ENCODE data around the gene ATRN. TPM values are rescaled to one million over a fixed set of nuclear protein-coding genes. Genes with fewer than 3 reads are reported as not detected.
"Not testable (repeated sequence)": the region's sequence is repeated elsewhere in the genome, so short reads cannot be mapped to it uniquely, and the experiment has no call there.

Gene ATRN
- total RNA-seq, 1 donor from 2014 or later, result 63.8 TPM

DNA sequence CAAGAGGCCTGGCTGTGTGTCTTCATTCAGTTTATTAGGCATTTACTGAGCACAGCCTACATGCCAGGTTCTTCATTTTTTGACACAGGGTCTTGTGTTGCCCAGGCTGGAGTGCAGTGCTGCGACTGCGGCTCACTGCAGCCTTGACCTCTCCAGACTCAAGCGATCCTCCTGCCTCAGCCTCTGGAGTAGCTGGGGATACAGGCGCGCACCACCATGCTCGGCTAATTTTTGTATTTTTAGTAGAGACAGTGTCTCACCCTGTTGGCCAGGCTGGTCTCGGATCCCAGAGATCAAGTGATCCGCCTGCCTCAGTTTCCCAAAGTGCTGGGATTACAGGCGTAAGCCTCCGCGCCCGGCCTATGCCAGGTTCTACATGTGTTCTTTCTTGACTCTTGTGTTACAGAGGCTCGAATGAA, 601 bp upstream of the ATRN start:
- DNase-seq, result no peak

DNA sequence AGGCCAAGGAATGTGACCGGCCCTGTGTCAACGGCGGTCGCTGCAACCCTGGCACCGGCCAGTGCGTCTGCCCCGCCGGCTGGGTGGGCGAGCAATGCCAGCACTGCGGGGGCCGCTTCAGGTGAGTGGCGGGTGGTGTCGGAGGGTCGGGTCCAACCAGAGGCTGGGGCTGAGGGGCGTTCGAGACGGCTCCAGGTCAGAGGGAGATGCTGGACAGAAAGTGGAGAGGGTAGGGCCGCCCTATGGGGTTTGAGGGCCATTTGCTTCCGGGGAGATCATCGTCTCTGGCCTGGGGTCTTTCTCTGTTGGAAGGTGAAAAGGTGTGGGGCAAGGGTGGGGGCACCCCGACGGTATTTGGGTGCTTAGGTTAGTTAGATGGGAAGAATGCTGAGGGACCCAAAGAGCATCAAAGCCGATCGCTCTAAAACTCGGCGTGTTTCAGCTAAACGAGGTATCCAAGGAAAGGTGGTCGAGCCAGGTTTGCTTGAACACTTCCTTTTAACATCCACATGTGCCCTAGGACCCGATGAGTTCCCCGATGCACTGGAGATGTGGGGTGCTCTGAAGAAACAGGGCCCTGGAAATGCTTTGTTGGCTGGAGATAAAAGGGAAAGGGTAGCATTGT, 691 bp downstream of the ATRN start:
- no peak for DNase-seq

DNA sequence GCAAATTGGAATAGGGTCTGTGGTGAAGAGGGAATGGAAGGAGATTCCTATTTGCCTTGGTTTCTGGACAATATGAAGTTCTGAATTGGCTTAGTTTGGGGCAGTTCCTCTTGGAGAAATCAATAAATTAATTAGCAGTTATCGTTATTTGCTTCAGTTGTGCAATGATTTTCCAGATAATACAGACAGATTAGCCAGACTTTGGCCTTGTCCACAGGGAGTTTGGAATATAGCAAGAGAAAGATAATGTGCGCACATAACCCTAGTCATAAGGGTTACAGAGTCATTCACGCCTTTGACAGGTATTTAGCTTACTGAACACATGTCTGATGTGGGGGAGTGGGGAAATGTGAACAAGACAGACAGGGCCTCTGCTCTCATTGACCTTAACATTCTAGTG, 1.3 kb downstream of the ATRN start:
- DNase-seq, result no peak

DNA sequence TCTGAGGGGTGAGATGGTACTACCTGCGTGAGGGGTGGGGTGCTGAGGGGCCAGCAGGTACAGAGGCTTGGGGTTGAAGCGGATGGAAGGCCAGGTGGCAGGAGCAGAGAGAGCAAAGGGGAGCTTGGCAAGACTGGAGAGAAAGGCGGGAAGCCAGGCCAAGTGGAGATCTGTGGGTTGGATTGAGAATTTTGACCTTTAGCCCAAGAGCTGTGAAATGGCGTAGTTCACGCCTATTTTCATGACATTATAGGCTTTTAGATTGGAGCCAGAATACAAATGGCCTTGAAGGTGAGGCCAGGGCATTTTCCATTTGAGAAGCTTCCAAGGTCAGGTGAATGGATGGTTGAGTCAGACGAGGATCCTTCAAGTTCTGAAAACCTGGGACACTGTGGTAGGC, 2.5 kb downstream of the ATRN start:
- DNase-seq, result no peak

DNA sequence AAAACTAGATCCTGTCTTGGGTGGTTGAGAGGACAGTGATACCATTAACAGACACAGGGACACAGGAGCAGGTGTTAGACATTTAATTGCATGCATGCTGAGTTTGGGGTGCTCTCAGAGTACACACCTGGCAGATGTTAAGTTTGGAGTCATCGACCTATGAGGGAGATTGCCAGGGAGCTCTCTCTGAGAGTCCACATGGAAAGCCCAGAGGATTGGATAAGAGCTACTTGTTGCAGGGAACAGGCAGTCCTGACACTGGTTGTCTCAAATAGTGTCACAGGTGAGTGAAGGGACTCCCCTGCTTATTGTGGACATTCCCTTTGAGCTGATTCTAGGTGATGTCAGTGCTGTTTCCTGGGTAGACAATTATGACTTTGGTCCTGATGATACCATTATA, 3.1 kb downstream of the ATRN start:
- no peak for DNase-seq

DNA sequence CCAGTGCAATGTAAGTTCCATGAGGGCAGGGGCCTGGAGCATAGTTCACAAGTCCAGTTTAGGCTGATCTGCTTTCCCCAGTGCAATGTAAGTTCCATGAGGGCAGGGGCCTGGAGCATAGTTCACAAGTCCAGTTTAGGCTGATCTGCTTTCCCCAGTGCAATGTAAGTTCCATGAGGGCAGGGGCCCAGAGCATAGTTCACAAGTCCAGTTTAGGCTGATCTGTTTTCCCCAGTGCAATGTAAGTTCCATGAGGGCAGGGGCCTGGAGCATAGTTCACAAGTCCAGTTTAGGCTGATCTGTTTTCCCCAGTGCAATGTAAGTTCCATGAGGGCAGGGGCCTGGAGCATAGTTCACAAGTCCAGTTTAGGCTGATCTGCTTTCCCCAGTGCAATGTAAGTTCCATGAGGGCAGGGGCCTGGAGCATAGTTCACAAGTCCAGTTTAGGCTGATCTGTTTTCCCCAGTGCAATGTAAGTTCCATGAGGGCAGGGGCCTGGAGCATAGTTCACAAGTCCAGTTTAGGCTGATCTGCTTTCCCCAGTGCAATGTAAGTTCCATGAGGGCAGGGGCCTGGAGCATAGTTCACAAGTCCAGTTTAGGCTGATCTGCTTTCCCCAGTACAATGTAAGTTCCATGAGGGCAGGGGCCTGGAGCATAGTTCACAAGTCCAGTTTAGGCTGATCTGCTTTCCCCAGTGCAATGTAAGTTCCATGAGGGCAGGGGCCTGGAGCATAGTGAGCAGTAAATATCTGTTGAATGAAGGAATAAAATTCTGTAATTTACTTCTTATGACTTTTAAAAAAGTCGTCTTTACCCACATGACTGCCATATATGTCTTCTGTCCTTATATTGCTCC, 6.4 kb downstream of the ATRN start:
- not testable (repeated sequence) for DNase-seq

DNA sequence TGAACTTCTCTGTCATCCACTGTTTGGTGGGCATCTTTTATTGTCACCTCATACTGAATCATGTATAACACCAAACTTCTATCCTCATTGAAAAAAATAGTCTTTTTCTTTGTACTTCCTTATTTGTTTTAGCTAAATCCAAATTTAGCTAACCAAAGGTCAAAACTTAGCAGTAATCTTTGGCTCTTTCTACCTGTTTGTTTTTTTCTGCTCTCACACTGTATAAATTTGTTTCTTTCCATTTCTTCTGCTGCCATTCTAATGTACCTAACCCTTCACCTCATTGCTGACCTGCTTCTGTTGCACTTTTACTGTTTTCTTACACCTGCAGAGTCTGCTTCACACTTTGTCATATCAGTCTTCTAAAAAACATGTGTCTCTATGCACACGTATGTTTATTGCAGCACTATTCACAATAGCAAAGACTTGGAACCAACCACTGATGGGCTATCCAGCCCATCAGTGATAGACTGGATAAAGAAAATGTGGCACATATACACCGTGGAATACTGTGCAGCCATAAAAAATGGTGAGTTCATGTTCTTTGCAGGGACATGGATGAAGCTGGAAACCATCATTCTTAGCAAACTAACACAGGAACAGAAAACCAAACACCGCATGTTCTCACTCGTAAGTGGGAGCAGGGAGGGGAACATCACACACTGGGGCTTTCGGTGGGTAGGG, 7.2 kb downstream of the ATRN start:
- no peak for DNase-seq

DNA sequence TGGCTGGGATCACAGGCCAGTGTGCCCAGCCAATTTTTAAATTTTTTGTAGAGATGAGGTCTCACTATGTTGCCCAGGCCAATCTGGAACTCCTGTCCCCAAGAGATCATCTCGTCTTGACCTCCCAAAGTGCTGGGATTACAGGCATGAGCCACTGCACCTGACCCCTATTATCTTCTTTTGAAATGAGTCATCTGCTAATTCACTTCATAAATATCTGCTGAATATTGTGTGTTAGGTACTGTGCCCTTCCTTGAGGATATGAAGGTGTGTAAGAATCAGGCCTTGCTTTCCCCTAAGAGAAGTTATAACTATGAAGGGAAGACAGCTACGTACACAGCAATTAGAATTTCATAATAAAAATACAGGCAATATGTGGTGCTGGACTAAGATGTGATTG, 8.2 kb downstream of the ATRN start:
- DNase-seq, result no peak

DNA sequence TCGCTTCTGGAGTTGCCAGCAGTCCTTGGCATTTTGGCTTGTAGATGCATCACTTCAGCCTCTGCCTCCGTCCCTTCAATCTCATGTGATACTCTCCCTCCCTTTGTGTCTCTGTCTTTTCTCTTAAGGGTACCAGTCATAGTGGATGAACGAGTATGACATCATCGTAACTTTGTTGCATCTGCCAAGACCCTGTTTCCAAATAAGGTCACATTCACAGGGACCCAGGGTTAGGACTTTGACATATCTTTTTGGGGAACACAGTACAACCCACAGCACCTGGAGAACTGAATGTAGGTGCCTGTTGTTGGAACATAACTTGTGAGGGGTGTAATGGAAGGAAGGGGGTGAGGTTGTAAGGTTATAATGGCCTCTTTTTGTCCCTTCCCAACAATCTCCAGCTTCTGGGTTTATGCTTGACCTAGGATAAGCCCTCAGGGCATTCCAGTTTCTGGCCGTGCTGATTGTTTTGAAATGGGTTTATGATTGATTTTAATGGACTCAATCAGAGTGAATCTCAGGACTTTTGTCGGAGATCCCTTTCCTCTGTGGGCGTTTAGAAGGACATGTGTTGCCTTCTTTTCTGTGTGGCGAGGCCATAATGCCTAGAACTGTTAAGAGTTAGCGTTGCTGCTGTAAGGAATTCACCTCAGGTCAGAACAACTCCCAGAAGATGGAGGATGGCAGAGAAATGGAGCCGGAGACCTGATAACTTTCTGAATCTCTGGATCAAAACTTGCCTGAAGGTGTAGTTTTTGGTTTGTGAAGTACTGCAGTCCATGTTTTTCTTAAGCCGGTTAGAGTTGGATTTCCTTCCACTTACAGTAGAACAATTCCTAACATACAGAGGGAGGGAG, 9.2 kb downstream of the ATRN start:
- DNase-seq, result no peak

DNA sequence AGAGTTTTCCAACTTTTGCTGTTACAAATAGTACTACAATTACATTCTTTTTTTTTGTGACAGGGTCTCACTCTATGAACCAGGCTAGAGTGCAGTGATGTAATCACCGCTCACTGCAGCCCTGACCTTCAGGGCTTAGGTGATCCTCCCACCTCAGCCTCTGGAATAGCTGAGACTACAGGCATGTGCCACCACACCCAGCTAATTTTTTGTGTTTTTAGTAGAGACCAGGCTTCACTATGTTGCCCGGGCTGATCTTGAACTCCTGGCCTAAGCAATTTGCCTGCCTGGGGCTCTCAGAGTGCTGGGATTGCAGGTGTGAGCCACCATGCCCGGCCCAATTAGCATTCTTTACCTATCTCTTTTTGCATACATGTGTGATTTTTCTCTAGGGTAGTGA, 12.5 kb downstream of the ATRN start:
- DNase-seq, result no peak

DNA sequence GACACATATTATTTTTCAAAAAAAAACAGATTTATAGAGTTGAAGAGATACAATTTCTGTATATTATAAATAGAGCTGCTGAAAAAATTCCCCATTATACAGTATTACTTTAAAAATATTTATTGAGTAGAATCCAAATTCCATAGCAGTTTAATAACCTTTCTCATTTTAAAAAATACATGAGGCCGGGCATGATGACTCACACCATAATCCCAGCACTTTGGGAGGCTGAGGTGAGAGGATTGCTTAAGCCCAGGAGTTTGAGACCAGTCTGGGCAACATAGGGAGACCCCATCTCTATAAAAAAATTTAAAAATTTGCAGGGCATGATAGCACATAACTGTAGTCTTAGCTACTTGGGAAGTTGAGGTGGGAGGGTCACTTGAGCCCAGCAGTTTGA, 13.0 kb downstream of the ATRN start:
- DNase-seq, result no peak

DNA sequence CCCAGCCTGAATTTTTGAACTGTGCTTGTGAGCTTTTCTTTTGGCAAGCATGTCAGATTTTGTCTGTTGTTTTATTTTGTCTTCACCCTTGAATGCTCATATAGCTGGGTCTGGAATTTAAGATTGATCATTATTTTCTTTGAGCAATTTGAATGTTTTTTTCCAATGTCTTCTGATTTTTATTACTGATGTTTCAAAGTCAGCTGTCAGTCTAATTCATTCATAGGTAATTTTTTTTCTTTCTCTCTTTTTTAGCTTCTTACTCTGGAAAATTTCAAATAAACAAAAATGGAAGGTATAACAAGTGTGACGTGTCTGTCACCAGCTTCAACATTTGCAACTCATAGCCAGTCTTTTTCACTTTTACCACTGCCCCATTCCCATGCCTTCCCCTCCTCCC, 15.1 kb downstream of the ATRN start:
- no peak for DNase-seq

DNA sequence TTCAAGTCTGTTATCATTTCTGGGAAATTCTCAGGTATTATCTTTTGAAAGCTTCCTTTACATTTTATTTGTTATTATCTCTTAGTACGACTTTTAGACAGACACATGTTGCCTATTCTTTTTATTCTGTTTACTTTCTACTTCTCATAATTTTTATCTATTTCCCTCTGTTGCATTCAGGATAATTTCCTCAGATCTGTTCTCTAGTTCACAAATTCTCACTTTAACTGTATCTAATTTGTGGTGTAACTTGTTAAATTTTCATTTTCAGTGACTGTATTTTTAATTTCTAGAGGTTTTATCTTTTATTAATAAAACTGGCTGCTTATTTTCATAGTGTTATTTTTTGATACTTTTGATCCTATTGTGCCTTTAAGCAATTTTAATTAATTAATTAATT, 16.0 kb downstream of the ATRN start:
- DNase-seq, result no peak

DNA sequence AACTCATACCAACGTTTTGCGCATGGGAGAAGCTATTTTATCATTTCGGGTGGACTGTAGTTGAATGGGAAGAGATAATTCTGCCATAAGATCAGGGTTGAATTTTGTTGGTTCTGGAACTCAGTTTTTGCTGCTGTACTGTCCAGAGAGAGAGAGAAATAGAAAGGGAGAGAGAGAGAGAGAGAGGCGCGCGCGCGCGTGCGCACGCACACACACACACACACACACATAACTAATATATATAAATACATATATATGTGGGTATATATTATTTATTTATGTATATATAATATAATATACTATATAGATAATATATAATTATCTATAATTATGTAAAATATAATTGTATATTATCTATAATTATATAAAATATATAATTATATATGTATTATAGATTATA, 21.9 kb downstream of the ATRN start:
- DNase-seq, result no peak

DNA sequence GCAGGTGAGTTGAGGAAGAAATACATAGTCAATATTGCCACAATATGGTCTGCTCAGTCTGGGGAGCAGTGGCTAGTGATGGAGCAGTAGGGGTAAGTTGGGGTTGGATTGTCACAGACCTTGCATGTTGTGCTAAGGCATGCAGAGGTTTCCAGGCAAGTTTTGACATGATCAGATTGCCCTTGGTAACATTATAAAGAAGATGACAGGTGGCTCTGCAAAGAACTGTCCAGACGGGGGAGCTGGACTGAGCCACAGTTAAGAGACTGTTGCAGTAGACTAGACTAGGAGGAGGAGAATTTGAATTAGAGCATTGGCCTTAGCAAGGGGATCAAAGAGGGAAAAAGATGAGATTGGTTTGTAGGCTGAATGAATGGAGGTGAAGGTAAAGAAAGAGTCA, 23.4 kb downstream of the ATRN start:
- no peak for DNase-seq

DNA sequence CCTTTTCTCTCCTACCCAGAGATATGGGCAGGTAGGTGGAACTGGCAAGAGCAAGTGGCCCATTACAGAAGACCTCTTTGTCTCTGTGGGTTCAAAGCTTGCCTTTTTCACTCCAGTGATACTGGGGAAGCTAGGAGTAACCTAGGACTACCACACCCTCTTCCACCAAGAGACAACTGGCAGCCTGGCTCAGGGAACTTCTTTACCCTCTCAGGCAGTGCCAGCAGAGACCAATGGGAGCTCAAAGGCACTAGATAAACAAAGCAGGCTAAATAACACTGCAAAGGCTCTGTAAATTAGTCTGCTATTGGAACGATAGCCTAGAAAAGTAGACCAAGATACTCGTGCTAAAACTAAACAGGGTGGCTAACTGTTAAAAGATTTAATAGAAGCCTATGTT, 32.1 kb downstream of the ATRN start:
- DNase-seq, result no peak

DNA sequence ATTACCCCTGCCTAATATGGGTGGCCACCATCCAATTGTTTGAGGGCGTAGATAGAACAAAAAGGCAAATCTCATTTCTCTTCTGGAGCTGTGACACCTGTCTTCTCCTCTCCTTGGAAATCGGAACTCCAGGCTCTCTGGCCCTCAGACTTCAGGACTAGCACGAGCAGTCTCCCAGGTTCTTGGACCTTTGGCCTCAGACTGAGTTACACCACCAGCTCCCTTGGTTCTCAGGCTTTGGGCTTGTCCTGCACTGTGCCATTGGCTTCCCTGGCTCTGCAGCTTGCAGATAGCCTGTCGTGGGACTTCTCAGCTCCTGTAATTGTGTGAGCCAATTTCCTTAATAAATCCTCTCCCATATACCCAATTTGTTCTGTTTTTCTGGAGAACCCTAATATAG, 34.3 kb downstream of the ATRN start:
- no peak for DNase-seq

DNA sequence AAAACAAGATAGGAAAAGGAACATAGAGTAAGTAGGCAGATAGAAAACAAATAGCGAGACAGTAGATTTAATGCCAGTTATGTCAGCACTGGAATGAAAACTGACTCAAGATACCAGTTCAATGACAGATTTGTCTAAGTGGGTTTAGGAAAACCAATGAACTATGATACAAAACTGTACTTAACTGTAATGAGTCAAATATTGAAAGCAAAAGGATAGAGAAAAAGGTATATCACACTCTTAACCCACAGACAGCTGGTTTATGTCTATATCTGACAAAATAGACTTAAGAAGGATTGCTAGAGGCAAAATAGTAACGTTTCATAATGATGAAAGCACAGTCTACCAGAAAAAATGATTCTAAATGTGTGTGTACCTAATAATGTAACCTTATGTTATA, 38.2 kb downstream of the ATRN start:
- no peak for DNase-seq

DNA sequence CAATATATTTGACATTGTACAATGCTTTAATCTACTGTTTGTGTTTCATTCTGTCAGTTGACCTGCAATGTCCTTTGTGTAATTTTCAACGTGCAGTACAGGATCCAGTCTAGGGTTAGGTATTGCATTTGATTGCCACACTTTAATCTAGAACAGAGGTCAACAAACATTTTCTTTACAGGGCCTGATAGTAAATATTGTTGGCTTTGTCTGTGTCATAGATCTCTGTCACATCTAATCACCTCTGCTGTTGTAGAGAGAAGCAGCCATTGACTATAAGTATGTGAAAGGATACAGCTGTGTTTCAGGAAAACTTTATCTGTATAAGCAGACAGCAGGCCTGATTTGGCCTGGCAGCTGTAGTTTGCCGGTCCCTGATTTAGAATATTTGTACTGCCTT, 39.3 kb downstream of the ATRN start:
- no peak for DNase-seq

DNA sequence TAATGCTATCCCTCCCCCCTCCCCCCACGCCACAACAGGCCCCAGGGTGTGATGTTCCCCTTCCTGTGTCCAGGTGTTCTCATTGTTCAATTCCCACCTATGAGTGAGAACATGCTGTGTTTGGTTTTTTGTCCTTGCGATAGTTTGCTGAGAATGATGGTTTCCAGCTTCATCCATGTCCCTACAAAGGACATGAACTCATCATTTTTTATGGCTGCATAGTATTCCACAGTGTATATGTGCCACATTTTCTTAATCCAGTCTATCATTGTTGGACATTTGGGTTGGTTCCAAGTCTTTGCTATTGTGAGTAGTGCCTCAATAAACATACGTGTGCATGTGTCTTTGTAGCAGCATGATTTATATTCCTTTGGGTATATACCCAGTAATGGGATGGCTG, 41.4 kb downstream of the ATRN start:
- DNase-seq, result not testable (repeated sequence)

DNA sequence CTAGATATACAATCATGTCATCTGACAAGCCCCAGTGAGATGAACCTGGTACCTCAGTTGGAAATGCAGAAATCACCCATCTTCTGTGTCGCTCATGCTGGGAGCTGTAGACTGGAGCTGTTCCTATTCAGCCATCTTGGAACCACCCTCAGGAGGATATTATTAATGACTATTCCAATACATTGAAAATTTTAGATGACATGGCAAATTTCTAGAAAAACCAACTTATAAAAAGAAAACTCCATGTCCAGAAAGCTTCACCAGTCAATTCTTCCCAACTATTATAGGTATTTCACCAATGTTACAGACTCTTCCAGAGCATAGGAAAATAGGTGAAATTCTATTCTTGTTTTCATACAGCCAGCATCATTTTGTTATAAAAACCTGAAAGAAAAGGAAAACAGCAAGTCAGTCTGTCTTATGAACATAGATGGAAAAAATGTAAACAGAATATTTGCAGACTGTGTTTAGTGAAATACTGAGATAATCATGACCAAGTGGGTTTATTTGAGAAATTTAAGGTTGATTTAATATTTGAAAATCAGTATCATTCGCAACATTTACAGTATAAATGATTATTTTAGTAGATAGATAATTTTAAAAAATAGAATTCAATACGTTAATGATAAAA, 43.3 kb downstream of the ATRN start:
- DNase-seq, result no peak

Measured in occipital lobe (tissue), 2 donors.